HFFc6 (cell line): ENCODE results near the gene CTNNA3. TPM values are rescaled to one million over a fixed set of nuclear protein-coding genes. Genes with fewer than 3 reads are reported as not detected.

ENCODE experiments used
- DNase-seq: peaks from one replicate; pipeline ENCODE4 v3.0.0-alpha.2; 2018
- H3K27ac Mint-ChIP-seq: 2 replicates; pipeline ENCODE4 v1.8.0; 2020; ENCODE audit warnings: mild to moderate bottlenecking, mixed read lengths
- H3K27me3 Mint-ChIP-seq: 2 replicates; pipeline ENCODE4 v1.8.0; 2021; ENCODE audit warnings: mild to moderate bottlenecking, moderate library complexity, mixed read lengths; ENCODE audit not compliant: insufficient read depth
- H3K36me3 Mint-ChIP-seq: 2 replicates; pipeline ENCODE4 v1.8.0; 2021; ENCODE audit warnings: low read depth, mixed read lengths
- H3K4me1 Mint-ChIP-seq: 2 replicates; pipeline ENCODE4 v1.8.0; 2020; ENCODE audit warnings: low read depth, mixed read lengths
- H3K4me3 Mint-ChIP-seq: 2 replicates; pipeline ENCODE4 v1.8.0; 2020; ENCODE audit warnings: mild to moderate bottlenecking, moderate library complexity, mixed read lengths
- H3K9me3 Mint-ChIP-seq: 2 replicates; pipeline ENCODE4 v1.8.0; 2020; ENCODE audit warnings: mild to moderate bottlenecking, mixed read lengths
- CTCF ChIP-seq: fragments of 200-600 bp; sonication (generic); IDR thresholded peaks from 2 replicates; pipeline ENCODE4 v1.5.0; 2021; ENCODE audit warnings: antibody characterized with exemption, mild to moderate bottlenecking
- total RNA-seq, 6 experiments: library from RNA; stranded (reverse); fragmentation: NEBNext Ultra II Directional; extraction: Animal tissue kit (Norgen Biotek cat#: 25700); gene quantifications; 2 replicates in 1 of 6; 3 replicates in 5 of 6; pipeline ENCODE4 v1.2.3, GENCODE V29; 2021

Gene CTNNA3
- total RNA-seq, 6 experiments from 2014 or later: not detected

GRCh38 chr10:66189271-66189670 is 1506.7 kb downstream of the CTNNA3 start:
- Mint-ChIP-seq H3K27me3 (no peaks in the 10 kb centered on the region), H3K36me3 (no peaks in the 10 kb centered on the region), H3K4me1 (no peaks in the 10 kb centered on the region), H3K27ac (no peak overlapping the region), H3K4me3 (no peak overlapping the region), H3K9me3 (no peaks in the 10 kb centered on the region)
- TF ChIP-seq CTCF: no peak
- no peak for DNase-seq

- no peak for DNase-seq
- Mint-ChIP-seq H3K9me3 (no peaks in the 10 kb centered on the region), H3K4me3 (no peak overlapping the region), H3K36me3 (no peaks in the 10 kb centered on the region), H3K27me3 (no peaks in the 10 kb centered on the region), H3K27ac (no peak overlapping the region), H3K4me1 (no peaks in the 10 kb centered on the region)
- TF ChIP-seq CTCF: no peak
Measured at GRCh38 chr10:66187053-66187733, 1508.8 kb downstream of the CTNNA3 start.

- H3K27me3 Mint-ChIP-seq: no peaks in the 10 kb centered on the region
- DNase-seq: no peak
- no peak for TF ChIP-seq CTCF
Measured at GRCh38 chr10:66183028-66183427, 1513.0 kb downstream of the CTNNA3 start.

GRCh38 chr10:66180581-66181318 is 1515.2 kb downstream of the CTNNA3 start:
- Mint-ChIP-seq H3K4me1 (no peaks in the 10 kb centered on the region), H3K27ac (no peak overlapping the region), H3K9me3 (no peaks in the 10 kb centered on the region), H3K36me3 (no peaks in the 10 kb centered on the region), H3K4me3 (no peak overlapping the region), H3K27me3 (no peaks in the 10 kb centered on the region)
- peak; percentile 90 for TF ChIP-seq CTCF
- peak; percentile 50 for DNase-seq

More at GRCh38 chr10:66183028-66183427, 1513.0 kb downstream of the CTNNA3 start:
- H3K36me3 Mint-ChIP-seq: no peaks in the 10 kb centered on the region
- no peak overlapping the region for H3K27ac Mint-ChIP-seq
- no peak overlapping the region for H3K4me3 Mint-ChIP-seq
- H3K9me3 Mint-ChIP-seq: no peaks in the 10 kb centered on the region
- no peaks in the 10 kb centered on the region for H3K4me1 Mint-ChIP-seq

- no peak for DNase-seq
- Mint-ChIP-seq H3K9me3 (no peaks in the 10 kb centered on the region), H3K36me3 (no peaks in the 10 kb centered on the region), H3K27ac (no peak overlapping the region), H3K4me1 (no peaks in the 10 kb centered on the region), H3K4me3 (no peak overlapping the region), H3K27me3 (no peaks in the 10 kb centered on the region)
- no peak for TF ChIP-seq CTCF
Measured at GRCh38 chr10:66180021-66180420, 1516.0 kb downstream of the CTNNA3 start.
